ENCODE data around the gene MED10.

GRCh38 chr5:6397536-6398269, 19.4 kb upstream of the MED10 start:
- no peak for TF ChIP-seq RFX5 (IDR thresholded peaks at IDR 0.05; ENCODE audit: low read length)
- TF ChIP-seq, protein P1, sequence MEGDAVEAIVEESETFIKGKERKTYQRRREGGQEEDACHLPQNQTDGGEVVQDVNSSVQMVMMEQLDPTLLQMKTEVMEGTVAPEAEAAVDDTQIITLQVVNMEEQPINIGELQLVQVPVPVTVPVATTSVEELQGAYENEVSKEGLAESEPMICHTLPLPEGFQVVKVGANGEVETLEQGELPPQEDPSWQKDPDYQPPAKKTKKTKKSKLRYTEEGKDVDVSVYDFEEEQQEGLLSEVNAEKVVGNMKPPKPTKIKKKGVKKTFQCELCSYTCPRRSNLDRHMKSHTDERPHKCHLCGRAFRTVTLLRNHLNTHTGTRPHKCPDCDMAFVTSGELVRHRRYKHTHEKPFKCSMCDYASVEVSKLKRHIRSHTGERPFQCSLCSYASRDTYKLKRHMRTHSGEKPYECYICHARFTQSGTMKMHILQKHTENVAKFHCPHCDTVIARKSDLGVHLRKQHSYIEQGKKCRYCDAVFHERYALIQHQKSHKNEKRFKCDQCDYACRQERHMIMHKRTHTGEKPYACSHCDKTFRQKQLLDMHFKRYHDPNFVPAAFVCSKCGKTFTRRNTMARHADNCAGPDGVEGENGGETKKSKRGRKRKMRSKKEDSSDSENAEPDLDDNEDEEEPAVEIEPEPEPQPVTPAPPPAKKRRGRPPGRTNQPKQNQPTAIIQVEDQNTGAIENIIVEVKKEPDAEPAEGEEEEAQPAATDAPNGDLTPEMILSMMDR (IDR thresholded peaks at IDR 0.05) = no peak

Data from SK-N-SH (cell line).